SK-N-MC (cell line): Measurements from ENCODE around the gene SLC39A11.

Experiments used
- EZH2 ChIP-seq: fragments of 200-600 bp; sonication (generic); IDR thresholded peaks from one replicate; pipeline ENCODE4 v1.6.1; 2017; ENCODE audit warnings: antibody characterized with exemption
- FOXP2 ChIP-seq: optimal IDR thresholded peaks from 2 replicates; pipeline ENCODE3; 2011; ENCODE audit warnings: mild to moderate bottlenecking, moderate library complexity; ENCODE audit not compliant: insufficient read depth; ENCODE audit errors: extremely low read length, control extremely low read depth
- POLR2AphosphoS5 ChIP-seq: IDR thresholded peaks from 2 replicates; pipeline ENCODE4 v1.6.1; 2012; ENCODE audit warnings: mild to moderate bottlenecking, low read depth, low read length, borderline replicate concordance

DNA sequence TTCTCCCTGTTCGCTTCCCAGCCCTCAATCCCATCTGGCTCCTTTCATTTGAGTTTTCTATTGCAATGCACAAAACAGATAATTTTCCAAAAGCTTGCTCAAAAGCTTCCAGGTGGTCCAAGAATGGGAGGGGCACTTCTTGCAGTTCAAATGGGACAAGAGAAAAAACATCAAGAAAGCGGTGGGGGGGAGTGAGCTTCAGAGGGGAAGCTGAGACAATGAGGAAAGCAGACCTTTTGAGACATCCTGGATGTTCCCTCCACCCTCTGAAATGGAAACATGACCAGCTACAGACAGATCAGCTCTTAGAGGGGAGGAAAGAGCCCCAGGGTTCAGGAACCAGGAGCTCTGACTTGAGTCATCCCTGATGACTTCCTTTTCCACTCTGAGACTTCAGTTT lies 368.2 kb downstream of the SLC39A11 start:
- TF ChIP-seq EZH2 (no peak), POLR2AphosphoS5 (no peak), FOXP2 (no peak)
